ENCODE measurements around the gene METAP1.
"Not testable (repeated sequence)": the region's sequence is repeated elsewhere in the genome, so short reads cannot be mapped to it uniquely, and the experiment has no call there.

METAP1 gene

DNA sequence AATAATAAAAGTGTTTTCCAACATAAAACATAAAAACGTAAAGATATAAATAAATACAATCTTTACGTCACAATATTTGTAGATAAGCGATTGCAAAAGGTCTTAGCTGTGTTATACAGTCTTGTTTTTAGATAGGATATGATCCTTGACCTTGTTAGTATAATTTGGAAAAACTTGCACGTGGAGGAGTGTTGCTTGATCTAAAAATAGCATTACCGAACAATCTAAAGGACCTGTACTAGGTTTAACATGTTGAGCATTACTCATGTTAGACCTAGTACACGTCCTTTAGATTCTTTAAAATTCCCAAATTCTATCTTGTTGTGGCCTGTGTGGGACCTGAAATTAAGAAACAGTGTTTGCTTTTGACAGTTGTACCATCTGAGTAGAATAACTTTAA lies 1.6 kb downstream of the METAP1 start:
- DNase-seq (ENCODE audit: low read depth in 2 of 2), result no peak

DNA sequence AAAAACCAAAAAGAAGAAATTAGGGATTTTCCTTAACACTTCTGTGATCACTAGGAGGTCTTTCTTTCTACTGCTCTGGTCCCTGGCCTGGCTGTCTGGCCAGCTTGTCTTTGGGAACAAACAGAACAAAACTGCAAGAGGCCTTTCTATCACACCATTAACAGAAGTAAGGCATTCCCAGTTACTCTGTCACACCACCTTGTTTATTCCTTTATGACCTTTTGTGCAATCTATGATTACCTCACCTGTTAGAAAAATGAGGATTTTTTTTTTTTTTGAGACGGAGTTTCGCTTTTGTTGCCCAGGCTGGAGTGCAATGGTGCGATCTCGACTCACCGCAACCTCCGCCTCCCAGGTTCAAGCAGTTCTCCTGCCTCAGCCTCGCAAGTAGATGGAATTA lies 3.0 kb downstream of the METAP1 start:
- no peak for DNase-seq (ENCODE audit: low read depth in 2 of 2)

DNA sequence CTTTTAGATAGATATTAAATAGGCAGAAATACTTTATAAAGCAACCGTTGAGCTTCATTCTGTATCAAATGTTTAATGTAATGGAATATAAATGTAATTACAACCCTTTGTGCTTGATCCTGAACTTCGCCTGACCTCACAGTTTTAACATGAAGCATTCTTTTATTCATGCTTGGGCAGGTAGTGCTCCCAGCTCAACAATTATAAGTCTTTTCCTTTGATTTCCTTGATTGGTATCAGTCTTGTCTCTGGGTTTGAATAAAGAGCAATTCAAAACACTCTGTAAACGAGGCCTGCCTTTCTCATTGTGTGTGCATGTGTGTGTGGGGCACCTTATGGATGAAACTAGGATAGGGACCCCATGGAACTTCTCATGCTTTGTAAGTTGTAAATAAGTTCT lies 6.8 kb downstream of the METAP1 start:
- no peak for DNase-seq (ENCODE audit: low read depth in 2 of 2)

DNA sequence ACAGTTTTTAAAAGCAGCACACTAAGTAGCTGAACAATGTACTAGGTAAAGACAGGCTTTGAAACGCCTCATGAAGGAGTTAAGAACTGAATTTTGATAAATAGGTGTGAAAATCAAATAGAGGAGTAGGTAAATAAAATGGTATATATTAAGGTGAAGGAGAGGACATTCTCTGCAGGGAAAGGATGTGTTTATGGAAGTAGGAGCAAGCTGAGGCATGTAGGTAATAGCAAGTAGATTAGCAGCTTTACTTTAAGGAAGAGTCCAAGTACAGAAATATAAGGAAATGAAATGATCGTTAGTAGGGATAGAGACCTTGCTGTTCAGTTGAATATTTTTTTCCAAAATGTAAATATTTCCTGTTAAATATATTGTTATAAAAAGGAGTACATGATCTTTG lies 12.5 kb downstream of the METAP1 start:
- DNase-seq (ENCODE audit: low read depth in 2 of 2), result no peak

DNA sequence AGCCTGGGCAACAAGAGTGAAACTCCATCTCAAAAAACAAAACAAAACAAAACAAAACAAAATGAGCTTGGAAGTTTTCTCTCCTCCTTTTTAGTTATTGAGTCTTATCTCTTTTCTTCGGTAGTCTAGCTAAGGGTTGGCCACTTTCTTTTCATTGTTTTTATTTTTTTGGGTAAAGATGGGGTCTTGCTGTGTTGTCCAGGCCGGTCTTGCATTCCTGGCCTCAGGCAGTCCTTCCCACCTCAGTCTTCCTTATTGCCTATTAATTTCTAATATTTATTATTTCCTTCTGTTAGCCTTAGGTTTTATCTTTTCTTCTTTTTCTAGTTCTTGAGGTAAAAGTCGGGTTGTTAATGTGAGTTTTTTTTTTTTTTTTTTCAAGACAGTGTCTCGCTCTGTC lies 16.4 kb downstream of the METAP1 start:
- no peak for DNase-seq (ENCODE audit: low read depth in 2 of 2)

DNA sequence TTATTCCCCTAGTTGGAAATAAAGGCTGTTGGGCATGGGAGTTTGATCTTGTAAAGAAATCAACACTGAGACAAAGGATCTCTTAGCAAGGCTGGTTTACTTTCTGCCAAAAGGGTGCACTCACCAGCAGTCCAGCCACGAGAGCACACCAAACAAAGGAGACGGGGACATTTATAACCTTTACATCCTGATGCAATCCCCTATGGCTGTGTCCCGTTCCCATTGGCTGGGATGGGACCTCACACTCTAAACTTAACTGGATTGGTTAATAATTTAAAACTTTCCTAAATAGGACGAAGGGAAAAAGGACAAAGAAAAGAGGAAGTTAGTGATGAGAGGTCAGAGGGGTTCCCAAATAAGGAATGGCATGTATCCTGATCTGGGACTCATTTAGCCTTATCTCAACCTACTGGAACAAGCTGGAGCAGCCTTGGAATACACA lies 17.9 kb downstream of the METAP1 start:
- DNase-seq (ENCODE audit: low read depth in 2 of 2), result no peak

DNA sequence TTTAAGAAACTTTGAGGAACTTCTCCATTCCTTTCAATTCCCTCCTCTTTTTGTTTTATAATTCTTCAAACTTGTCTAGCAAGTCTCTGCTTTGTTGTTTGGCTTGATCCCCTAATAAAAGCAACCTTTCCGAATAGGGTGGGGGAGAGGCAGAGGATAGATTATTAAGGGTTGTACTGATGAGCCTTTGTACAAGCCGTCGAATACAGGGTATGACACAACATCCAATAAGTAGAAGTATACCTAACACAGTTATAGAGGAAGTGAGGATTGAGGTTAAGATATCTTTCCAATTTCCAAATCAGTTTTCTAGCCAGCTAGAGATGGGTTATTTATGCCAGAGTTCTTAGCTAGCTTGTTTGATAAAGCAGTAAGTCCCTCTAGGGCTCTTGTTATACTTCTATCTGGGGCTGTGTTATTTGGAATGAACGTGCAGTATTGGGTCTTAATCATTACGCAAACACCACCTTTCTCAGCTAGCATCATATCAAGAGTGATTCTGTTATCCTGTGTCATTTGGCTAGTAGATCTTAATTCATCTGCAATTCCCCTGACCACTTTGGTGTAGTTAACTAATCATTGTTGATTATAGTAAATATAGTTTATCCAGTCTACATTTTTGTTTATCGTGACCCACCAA lies 18.5 kb downstream of the METAP1 start:
- DNase-seq (ENCODE audit: low read depth in 2 of 2), result no peak

DNA sequence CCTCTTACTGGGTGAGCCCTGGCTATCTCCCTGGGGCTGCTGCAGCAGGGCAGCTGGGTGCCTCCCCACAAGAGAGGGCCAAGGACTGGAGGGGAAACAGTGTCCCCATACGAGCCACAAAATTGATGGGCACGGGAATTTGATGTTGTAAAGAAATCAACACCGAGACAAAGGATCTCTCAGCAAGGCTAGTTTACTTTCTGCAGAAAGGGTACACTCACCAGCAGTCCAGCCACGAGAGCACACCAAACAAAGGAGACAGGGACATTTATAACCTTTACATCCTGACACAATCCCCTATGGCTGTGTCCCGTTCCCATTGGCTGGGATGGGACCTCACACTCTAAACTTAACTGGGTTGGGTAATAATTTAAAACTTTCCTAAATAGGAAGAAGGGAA lies 25.9 kb downstream of the METAP1 start:
- DNase-seq (ENCODE audit: low read depth in 2 of 2), result no peak

DNA sequence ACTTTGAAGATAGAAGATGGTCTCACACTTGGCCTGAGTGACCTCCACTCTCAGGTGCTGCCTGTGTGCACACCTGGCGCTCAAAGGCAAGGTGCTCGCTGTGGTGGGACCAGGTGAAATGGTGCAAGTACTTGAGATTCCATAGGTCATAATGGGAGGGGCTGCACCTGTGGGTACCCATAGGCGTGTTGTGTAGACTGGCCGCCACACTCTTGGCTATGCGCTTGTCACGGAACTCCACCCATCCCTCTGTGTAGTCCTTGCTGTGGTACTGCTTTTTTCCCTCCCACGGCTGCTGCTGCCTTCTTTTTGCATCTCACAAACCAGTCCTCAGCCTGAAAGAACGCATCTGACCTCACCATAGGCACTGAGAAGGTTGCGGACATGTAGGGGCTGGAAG lies 27.0 kb downstream of the METAP1 start:
- no peak for DNase-seq (ENCODE audit: low read depth in 2 of 2)

DNA sequence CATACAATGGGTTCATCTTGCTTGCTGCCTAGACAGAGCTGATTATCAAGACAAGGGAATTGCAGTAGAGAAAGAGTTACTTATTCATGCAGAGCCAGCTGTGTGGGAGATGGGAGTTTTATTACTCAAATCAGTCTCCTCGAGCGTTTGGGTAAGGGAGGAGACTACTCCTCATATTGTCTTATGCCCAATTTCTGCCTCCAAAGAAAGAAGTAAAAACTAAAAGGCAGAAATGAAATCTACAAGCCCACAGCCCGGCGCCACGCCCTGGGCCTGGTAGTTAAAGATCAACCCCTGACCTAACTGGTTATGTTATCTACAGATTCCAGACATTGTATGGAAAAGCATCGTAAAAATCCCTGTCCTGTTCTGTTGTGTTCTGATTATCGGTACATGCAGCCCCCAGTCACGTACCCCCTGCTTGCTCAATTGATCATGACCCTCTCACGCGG lies 28.3 kb downstream of the METAP1 start:
- DNase-seq (ENCODE audit: low read depth in 2 of 2), result not testable (repeated sequence)

DNA sequence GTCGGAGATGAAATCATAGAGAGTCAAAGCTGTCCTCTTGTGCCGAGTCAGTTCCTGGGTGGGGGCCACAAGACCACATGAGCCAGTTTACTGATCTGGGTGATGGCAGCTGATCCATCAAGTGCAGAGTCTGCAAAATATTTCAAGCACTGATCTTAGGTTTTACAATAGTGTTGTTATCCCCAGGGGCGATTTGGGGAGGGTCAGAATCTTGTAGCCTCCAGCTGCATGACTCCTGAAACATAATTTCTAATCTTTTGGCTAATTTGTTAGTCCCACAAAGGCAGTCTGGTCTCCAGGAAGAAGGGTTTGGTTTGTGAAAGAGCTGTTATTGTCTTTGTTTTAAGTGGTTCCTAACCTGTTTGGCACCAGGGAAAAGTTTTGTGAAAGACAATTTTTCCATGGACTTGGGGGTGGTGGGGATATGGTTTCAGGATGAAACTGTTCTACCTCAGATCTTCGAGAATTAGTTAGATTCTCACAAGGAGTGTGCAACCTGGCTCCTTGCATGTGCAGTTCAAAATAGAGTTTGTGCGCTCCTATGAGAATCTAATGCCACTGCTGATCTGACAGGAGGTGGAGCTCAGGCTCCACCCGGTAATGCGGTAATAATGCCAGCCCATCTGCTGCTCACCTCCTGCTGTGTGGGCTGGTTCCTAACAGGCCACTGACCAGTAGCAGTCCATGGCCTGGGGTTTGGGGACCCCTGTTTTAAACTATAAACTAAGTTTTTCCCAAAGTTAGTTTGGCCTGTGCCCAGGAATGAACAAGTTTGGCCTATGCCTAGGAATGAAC lies 29.2 kb downstream of the METAP1 start:
- no peak for DNase-seq (ENCODE audit: low read depth in 2 of 2)

DNA sequence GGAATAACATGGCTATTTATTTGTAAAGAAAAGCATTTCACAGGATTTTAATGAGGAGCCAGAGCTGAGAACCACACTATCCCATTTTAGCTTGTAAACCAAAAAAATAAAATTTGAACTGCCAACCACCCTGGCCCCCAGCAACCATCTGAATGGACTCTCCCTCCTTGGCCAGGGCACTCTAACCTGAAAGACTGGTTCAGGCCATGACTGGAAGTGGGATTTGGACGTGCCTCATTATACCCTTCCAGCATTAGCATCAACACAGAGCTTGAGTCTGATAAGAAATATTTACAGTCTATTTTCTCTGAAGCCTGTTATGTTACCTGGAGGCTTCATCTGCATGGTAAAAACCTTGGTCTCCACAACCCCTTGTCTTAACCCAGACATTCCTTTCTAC lies 30.0 kb downstream of the METAP1 start:
- no peak for DNase-seq (ENCODE audit: low read depth in 2 of 2)

DNA sequence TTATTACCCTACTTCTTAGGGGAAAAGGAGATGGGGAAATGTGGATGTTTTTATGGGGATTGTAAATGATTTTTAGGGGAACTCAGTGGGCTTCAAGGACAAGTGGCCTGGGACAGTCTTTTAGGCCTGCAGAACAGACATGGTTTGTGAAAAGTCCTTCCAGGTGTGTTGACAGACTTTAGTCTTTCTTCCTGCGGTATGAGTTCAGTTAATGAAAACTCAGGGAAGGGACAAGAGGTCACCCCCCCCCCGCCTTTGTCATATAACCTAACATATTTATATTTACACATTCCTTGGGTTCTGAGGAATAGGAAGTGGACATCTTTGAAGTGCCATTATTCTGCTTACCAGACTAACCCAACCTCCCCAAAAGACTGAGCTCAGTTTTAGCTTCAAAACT lies 31.8 kb downstream of the METAP1 start:
- DNase-seq (ENCODE audit: low read depth in 2 of 2), result no peak

DNA sequence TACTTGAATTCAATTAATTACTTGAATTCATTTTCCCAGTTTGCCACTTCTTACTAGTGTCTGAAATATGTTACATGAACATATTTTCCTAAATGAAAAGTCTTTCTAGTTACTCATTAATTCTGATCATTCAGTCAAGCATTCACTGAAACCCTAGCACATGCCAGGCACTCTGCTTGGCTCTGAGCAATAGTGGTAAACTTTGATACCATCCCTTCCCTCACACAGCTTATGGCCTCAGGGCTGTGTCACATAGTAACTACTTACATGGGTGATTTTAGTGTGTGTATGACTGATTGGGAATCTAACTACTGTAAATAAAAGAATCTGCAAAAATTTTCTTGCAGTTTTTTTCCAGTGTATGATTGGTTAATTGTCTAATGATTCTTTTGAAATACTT lies 32.7 kb downstream of the METAP1 start:
- DNase-seq (ENCODE audit: low read depth in 2 of 2), result no peak

DNA sequence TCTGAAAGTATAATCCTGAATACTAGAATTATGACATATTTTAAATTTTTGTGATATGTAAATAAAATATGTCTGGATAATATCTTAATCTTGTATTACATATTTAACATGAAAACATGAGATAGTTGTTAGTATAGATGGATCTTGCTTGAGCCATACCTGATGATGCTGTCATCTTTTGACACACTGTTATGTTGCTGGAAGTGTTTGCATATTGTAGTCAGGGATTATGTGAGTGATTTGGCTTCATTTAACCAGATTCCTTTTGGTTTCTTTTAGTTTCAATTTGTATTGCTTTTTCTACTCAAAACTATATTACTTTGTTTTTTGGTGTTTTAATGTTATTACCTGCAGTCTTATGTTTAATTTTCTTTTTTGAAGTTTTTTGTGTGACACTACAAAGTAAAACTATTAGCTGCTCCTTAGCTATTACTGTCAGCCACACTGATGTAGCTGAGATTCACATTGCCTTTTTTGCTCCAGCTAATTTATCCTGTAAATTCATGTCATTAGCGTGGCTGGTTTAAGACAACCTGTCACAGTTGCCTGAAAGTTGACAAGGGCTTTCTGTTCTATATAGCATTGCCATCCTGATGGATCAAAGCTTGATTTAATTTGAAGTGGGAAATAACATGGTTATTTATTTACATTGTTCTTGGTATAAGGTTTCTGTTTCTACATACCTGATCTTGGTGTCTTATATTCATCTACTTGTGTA lies 33.7 kb downstream of the METAP1 start:
- DNase-seq (ENCODE audit: low read depth in 2 of 2), result no peak

DNA sequence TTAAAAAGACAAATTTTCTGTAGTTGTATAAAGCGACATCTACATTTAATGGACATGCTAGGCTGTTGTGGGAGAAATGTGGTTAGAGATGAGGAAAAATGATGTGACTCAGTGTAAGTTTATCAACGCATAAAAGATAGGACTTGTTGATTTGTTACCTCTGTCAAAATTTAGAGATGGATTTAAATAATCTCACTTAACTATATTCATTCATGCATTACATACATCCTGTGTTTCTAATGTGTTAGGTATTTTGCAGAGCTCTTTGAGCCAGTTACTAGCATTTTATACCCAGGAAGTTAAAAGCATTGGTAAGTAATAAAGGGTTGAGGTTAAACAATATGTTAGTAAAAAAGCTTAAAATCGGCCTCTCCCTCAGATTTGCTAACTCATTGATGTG lies 34.3 kb downstream of the METAP1 start:
- no peak for DNase-seq (ENCODE audit: low read depth in 2 of 2)

DNA sequence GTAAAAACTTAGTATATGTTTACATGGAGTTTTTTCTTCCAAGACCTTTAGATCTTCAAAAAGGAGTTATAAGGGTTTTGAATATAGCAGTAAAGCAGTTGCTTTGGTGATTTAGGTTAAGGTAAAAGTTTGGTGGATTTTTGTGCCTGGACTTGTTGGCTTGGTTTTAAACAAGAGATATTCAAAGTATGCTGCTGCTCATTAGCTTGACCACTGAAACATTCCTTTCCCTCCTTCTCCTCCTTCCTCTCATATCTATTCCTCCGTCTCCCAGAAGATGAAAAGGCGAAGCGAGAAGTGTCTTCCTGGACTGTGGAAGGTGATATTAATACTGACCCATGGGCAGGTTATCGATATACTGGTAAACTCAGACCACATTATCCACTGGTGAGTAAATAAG lies 38.4 kb downstream of the METAP1 start:
- no peak for DNase-seq (ENCODE audit: low read depth in 2 of 2)

DNA sequence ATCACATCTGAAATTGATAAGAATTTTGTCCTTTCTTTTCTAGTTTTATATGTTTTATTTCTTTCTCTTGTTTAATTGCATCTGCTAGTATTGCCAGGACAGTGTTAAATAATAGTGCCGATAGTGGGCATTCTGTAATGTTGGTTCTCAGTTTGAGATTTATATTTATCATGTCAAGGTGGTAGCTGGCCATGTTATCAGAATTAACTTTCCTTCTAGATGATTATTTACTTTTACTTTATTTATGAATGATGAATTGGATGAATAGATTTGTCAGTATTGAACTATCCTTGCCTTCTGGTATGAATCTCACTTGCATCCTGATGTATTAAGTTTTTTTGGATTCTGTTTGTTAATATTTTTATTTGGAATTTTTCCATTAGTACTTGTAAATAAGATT lies 42.7 kb downstream of the METAP1 start:
- DNase-seq (ENCODE audit: low read depth in 2 of 2), result no peak

DNA sequence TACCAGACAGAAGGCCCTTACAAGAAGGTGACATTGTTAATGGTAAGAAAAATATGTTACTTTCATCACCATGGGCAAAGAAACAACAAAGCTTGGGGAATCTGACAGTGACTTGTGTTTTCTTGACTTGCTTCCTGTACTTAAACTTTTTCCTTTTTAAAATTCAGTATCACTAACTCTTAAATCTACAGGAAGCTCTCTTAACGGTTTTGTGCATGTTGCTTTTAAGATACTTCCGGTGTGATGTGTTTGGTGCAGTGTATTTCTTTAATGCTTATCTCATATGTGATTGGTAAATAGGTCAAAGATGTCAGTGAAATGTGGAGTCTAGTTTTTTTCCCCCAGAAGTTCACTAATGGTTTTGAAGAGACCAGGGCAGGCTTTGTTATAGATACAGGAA lies 47.8 kb downstream of the METAP1 start:
- no peak for DNase-seq (ENCODE audit: low read depth in 2 of 2)

DNA sequence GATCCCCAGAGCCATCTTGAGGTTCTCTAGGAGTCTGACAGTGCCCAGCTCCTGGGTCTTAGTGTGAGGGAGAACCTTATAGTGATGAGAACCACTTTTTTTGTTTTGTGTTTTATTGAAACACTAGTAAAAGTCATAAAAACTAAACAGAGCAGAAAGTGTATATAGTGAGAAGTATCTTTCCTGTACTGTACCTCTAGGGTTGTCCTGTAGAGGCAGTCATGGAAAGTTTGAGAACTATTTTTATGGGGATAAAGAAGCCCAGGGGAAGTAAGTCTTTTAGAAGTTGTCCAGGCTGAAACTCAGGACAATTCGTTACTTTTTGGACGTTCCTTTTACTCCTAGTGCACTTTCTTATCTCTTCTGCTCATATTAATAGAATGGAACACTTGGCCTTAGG lies 52.2 kb downstream of the METAP1 start:
- no peak for DNase-seq (ENCODE audit: low read depth in 2 of 2)

DNA sequence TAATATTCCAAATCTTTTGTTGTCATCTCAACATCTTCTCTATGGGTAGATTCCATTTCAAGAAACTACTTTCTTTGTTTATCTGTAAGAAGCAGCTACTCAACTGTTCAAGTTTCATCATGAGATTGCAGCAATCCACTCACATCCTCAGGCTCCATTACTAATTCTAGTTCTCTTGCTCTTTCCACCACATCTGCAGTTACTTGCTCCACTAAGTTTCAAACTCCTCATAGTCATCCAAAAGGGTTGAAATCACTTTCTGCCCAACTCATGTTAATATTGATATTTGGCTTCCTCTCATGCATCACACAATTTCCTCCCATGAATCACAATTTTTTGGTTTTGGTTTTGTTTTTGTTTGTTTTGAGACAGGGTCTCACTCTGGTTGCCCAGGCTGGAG lies 57.4 kb downstream of the METAP1 start:
- DNase-seq (ENCODE audit: low read depth in 2 of 2), result no peak

DNA sequence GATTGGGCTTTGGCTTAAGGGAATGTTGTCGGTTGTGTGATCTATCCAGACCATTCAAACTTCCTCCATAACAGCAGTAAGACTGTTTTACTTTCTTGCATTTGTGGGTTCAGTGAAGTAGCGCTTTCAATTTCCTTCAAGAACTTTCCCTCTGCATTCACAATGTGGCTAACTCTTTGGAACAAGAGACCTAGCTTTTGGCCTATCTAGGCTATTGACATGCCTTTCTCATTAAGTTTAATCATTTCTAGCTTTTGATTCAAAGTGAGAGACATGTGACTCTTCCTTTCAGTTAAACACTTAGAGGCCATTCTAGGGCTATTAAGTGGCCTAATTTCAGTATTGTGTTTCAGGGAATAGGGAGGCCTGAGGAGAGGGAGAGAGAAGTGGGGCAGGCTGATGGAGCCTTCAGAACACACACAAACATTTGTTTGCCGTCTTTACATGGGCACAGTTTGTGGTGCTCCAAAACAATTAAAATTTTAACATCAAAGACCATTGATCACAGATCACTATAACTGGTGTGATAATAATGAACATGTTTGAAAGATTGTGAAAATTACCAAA lies 59.0 kb downstream of the METAP1 start:
- no peak for DNase-seq (ENCODE audit: low read depth in 2 of 2)

DNA sequence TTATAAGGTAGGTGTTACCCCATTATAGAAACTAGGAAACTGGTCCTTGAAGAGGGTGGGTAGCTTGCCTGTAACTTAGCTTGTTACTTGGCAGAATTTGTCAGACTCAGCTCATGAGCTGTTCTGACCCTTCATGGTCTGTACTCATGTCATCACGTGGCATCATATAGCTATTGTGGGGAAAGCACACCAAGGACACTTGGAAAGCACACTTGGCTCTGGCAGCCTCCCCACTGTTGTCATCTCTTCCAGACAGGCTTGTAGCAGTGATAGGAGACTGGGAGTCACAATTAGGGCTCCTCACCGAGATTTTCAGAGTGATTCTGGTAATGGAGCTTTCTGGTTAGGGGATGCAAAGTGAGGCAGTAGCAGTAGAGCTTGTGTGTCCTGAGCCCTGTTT lies 62.7 kb downstream of the METAP1 start:
- no peak for DNase-seq (ENCODE audit: low read depth in 2 of 2)
